Effector CD4-positive, alpha-beta T cell (primary cell): ENCODE results near the gene ZIC1.

ENCODE experiments used
- DNase-seq: peaks from one replicate; pipeline ENCODE4 v3.0.0-alpha.2; 2020

The ZIC1 gene

GRCh38 chr3:147411238-147411814, 2.2 kb downstream of the ZIC1 start:
- DNase-seq, result no peak

GRCh38 chr3:147411815-147412241, 2.7 kb downstream of the ZIC1 start:
- DNase-seq, result no peak

- no peak for DNase-seq
These were observed 3.2 kb downstream of the ZIC1 start for GRCh38 chr3:147412261-147412916.

- DNase-seq, result no peak
These were observed 3.9 kb downstream of the ZIC1 start for GRCh38 chr3:147412917-147413685.

GRCh38 chr3:147413686-147414389, 4.7 kb downstream of the ZIC1 start:
- DNase-seq, result no peak

GRCh38 chr3:147414390-147415138, 5.4 kb downstream of the ZIC1 start:
- no peak for DNase-seq

GRCh38 chr3:147415286-147415685, 6.1 kb downstream of the ZIC1 start:
- no peak for DNase-seq

GRCh38 chr3:147415874-147416273, 6.7 kb downstream of the ZIC1 start:
- DNase-seq, result no peak

GRCh38 chr3:147416931-147417330, 7.8 kb downstream of the ZIC1 start:
- no peak for DNase-seq

- DNase-seq, result no peak
These were observed 8.6 kb downstream of the ZIC1 start for GRCh38 chr3:147417551-147418295.

GRCh38 chr3:147418371-147418781, 9.2 kb downstream of the ZIC1 start:
- no peak for DNase-seq

GRCh38 chr3:147418808-147419701, 9.9 kb downstream of the ZIC1 start:
- DNase-seq, result no peak

GRCh38 chr3:147419781-147420224, 10.6 kb downstream of the ZIC1 start:
- no peak for DNase-seq

- DNase-seq, result no peak
These were observed 11.4 kb downstream of the ZIC1 start for GRCh38 chr3:147420353-147421183.

- DNase-seq, result no peak
These were observed 12.2 kb downstream of the ZIC1 start for GRCh38 chr3:147421184-147421912.

- no peak for DNase-seq
These were observed 13.0 kb downstream of the ZIC1 start for GRCh38 chr3:147422196-147422595.

GRCh38 chr3:147422601-147423536, 13.7 kb downstream of the ZIC1 start:
- DNase-seq, result no peak

GRCh38 chr3:147423537-147423797, 14.3 kb downstream of the ZIC1 start:
- DNase-seq, result no peak
